VCaP (cell line): Measurements from ENCODE around the gene SLC35G3.
"Not testable (repeated sequence)": the region's sequence is repeated elsewhere in the genome, so short reads cannot be mapped to it uniquely, and the experiment has no call there.

ENCODE experiments used
- H3K27ac ChIP-seq: fragments of 450-650 bp; 2 replicates; pipeline ENCODE4 v1.5.1; 2017
- TF ChIP-seq, protein P1 (sequence below): fragments of 450-650 bp; conservative IDR thresholded peaks from 2 replicates; pipeline ENCODE4 v1.5.1; 2017; ENCODE audit warnings: mild to moderate bottlenecking, moderate library complexity

SLC35G3 gene

GRCh38 chr17:35238821-35239220 lies 44.6 kb upstream of the SLC35G3 start:
- no peak overlapping the region for H3K27ac ChIP-seq

GRCh38 chr17:35236821-35237220 lies 42.6 kb upstream of the SLC35G3 start:
- H3K27ac ChIP-seq = no peak overlapping the region
- TF ChIP-seq, protein P1, sequence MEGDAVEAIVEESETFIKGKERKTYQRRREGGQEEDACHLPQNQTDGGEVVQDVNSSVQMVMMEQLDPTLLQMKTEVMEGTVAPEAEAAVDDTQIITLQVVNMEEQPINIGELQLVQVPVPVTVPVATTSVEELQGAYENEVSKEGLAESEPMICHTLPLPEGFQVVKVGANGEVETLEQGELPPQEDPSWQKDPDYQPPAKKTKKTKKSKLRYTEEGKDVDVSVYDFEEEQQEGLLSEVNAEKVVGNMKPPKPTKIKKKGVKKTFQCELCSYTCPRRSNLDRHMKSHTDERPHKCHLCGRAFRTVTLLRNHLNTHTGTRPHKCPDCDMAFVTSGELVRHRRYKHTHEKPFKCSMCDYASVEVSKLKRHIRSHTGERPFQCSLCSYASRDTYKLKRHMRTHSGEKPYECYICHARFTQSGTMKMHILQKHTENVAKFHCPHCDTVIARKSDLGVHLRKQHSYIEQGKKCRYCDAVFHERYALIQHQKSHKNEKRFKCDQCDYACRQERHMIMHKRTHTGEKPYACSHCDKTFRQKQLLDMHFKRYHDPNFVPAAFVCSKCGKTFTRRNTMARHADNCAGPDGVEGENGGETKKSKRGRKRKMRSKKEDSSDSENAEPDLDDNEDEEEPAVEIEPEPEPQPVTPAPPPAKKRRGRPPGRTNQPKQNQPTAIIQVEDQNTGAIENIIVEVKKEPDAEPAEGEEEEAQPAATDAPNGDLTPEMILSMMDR = no peak

More at GRCh38 chr17:35238821-35239220, 44.6 kb upstream of the SLC35G3 start:
- TF ChIP-seq, protein P1 = no peak

DNA sequence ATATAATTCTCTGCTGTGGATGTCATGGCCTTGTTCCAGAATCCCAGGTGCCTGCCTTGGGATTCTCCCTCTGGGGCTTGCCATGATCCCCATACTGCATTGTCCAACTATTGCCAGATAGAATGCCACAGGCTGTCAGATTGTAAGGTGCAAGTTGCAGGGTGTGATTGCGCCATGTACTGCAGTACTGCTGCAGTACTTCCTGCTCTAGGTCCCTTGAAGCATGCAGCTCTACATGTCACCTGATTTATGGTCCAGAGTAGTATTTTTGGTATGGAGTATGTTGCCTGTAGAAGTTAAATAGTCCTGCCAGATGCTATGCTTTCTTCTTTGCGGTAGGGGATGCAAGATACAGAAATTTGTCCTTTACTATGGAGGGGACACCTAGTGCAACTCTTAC lies 41.7 kb upstream of the SLC35G3 start:
- TF ChIP-seq, protein P1 = no peak

GRCh38 chr17:35235289-35235688 lies 41.1 kb upstream of the SLC35G3 start:
- H3K27ac ChIP-seq = no peak overlapping the region
- TF ChIP-seq, protein P1 = no peak

More for the DNA sequence above, 41.7 kb upstream of the SLC35G3 start:
- no peak overlapping the region for H3K27ac ChIP-seq

DNA sequence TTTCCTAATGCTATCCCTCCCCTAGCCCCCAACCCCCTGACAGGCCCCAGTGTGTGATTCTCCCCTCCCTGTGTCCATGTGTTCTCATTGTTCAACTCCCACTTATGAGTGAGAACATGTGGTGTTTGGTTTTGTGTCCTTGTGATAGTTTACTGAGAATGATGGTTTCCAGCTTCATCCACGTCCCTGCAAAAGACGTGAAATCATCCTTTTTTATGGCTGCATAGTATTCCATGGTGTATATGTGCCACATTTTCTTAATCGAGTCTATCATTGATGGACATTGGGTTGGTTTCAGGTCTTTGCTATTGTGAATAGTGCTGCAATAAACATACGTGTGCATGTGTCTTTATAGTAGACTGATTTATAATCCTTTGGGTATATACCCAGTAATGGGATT lies 40.1 kb upstream of the SLC35G3 start:
- not testable (repeated sequence) for H3K27ac ChIP-seq

- TF ChIP-seq, protein P1 = no peak
- no peak overlapping the region for H3K27ac ChIP-seq
Measured at GRCh38 chr17:35229638-35230037, 35.4 kb upstream of the SLC35G3 start.

DNA sequence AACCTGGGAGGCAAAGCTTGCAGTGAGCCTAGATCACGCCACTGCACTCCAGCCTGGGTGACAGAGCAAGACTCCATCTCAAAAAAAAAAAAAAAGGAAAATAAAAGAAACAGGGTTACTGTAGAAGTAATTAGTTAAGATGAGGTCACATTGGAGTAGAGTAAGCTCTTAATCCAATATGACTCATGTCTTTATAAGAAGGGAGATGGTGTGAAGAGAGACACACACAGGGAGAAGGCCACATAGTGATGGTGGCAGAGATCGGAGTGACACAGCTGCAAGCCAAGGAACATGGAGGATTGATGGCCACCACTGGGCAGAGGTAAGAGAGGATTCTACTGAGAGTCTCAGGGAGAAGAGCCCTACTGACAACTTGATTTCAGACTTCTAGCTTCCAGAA lies 33.4 kb upstream of the SLC35G3 start:
- TF ChIP-seq, protein P1 = no peak
- H3K27ac ChIP-seq = no peak overlapping the region

- TF ChIP-seq, protein P1 = no peak
- no peak overlapping the region for H3K27ac ChIP-seq
Measured at GRCh38 chr17:35224436-35224835, 30.2 kb upstream of the SLC35G3 start.
